Activated gamma-delta T cell treated with anti-CD3 and anti-CD28 coated beads, Interleukin-2, amount 50 U/mL, for 16 hours (primary cell): ENCODE results near the gene OR2D2.
"Not testable (repeated sequence)": the region's sequence is repeated elsewhere in the genome, so short reads cannot be mapped to it uniquely, and the experiment has no call there.

Source experiments
- DNase-seq: peaks from one replicate; pipeline ENCODE4 v3.0.0-alpha.2; 2020; ENCODE audit warnings: low read depth

OR2D2 gene

GRCh38 chr11:6882751-6883150 lies 9.5 kb downstream of the OR2D2 start:
- no peak for DNase-seq

GRCh38 chr11:6876914-6877313 lies 15.4 kb downstream of the OR2D2 start:
- no peak for DNase-seq

- no peak for DNase-seq
Measured at GRCh38 chr11:6876325-6876724, 16.0 kb downstream of the OR2D2 start, which contains the start of gene OR10A4. Gene OR10A4 (plus strand): TSS chr11:6876625. CDS start chr11:6876648, 23 bp downstream.

- DNase-seq = no peak
Measured at GRCh38 chr11:6875761-6876160, 16.5 kb downstream of the OR2D2 start.

GRCh38 chr11:6871278-6871677 lies 21.0 kb downstream of the OR2D2 start:
- DNase-seq = no peak

- no peak for DNase-seq
Measured at GRCh38 chr11:6864438-6864837, 27.9 kb downstream of the OR2D2 start.

- DNase-seq = no peak
Measured at GRCh38 chr11:6862961-6863360, 29.3 kb downstream of the OR2D2 start, which contains the start of gene OR10A2. Gene OR10A2 (plus strand): TSS chr11:6863057. CDS start chr11:6869755, 6,698 bp downstream.

GRCh38 chr11:6856871-6857270 lies 35.4 kb downstream of the OR2D2 start:
- no peak for DNase-seq

- DNase-seq = no peak
Measured at GRCh38 chr11:6855971-6856541, 36.2 kb downstream of the OR2D2 start.

- not testable (repeated sequence) for DNase-seq
Measured at GRCh38 chr11:6854801-6855200, 37.5 kb downstream of the OR2D2 start.

- DNase-seq = no peak
Measured at GRCh38 chr11:6850526-6850925, 41.8 kb downstream of the OR2D2 start.

- no peak for DNase-seq
Measured at GRCh38 chr11:6845383-6845782, 46.9 kb downstream of the OR2D2 start, which contains the start of gene OR10A5. Gene OR10A5 (plus strand): TSS chr11:6845683. CDS start chr11:6845683, 0 bp downstream.

- no peak for DNase-seq
Measured at GRCh38 chr11:6844356-6844755, 47.9 kb downstream of the OR2D2 start.

GRCh38 chr11:6843670-6844069 lies 48.6 kb downstream of the OR2D2 start:
- DNase-seq = no peak

GRCh38 chr11:6841694-6842093 lies 50.6 kb downstream of the OR2D2 start:
- DNase-seq = no peak
